RWPE1 (cell line): ENCODE results near the gene TCAF1.

Experiments
- CTCF ChIA-PET: fragments of 350-600 bp; sonication (Branson Sonifier 250); formaldehyde crosslinking; extraction: SDS; loops from one replicate; lab custom pipeline; 2021; lab: Yijun Ruan, JAX
- POLR2A ChIA-PET: fragments of 400-600 bp; formaldehyde crosslinking; extraction: SDS; loops from one replicate; lab custom pipeline; 2020; ENCODE audit warnings: antibody characterized with exemption; ENCODE audit not compliant: low non-redundant PET; lab: Yijun Ruan, JAX
- DNase-seq: peaks from one replicate; pipeline ENCODE4 v3.0.0; 2012; ENCODE audit warnings: low spot score
- H3K27ac ChIP-seq: fragments of 450-650 bp; 2 replicates; pipeline ENCODE4 v1.5.1; 2017
- CTCF ChIP-seq: fragments of 450-650 bp; conservative IDR thresholded peaks from 2 replicates; pipeline ENCODE4 v1.5.1; 2017; ENCODE audit warnings: low read depth, mild to moderate bottlenecking

Gene TCAF1

GRCh38 chr7:143936087-143937009, 34.4 kb upstream of the TCAF1 start:
- no peak overlapping the region for H3K27ac ChIP-seq
- POLR2A ChIA-PET, result no interaction called here
- CTCF ChIA-PET, result interaction anchor here (0.6 kb wide), 1 partner anchor 9 kb away, joined by 3 read pairs; no protein-coding TSS in a partner anchor
- DNase-seq, result no peak
- TF ChIP-seq CTCF, result no peak

GRCh38 chr7:143934526-143935325, 32.8 kb upstream of the TCAF1 start, which contains the start of gene OR2F2:
OR2F2 (plus strand) TSS chr7:143935233; CDS start chr7:143935233, 0 bp downstream.
- no peak for TF ChIP-seq CTCF
- POLR2A ChIA-PET, result interaction anchor here (0.5 kb wide), 1 partner anchor 33 kb away, joined by 4 read pairs; the partner anchor contains the start of gene TCAF1
- CTCF ChIA-PET, result no interaction called here
- DNase-seq, result no peak
- no peak within 1 kb of the TSS for H3K27ac ChIP-seq

- no peak for TF ChIP-seq CTCF
- CTCF ChIA-PET, result interaction anchor here (0.6 kb wide), 1 partner anchor 37 kb away, joined by 4 read pairs; no protein-coding TSS in a partner anchor
- no peak for DNase-seq
- POLR2A ChIA-PET, result no interaction called here
- no peak overlapping the region for H3K27ac ChIP-seq
Observed at GRCh38 chr7:143931739-143932138, 29.8 kb upstream of the TCAF1 start.

GRCh38 chr7:143929224-143929920, 27.4 kb upstream of the TCAF1 start:
- H3K27ac ChIP-seq, result no peak overlapping the region
- no peak for DNase-seq
- TF ChIP-seq CTCF, result no peak
- CTCF ChIA-PET, result no interaction called here
- POLR2A ChIA-PET, result no interaction called here

- DNase-seq, result no peak
- H3K27ac ChIP-seq, result no peak overlapping the region
- POLR2A ChIA-PET, result no interaction called here
- CTCF ChIA-PET, result no interaction called here
- no peak for TF ChIP-seq CTCF
Observed at GRCh38 chr7:143924851-143925250, 22.9 kb upstream of the TCAF1 start.
